GM12891 (cell line): ENCODE data around the gene LPIN2.

Experiments used
- DNase-seq: peaks from one replicate; pipeline ENCODE4 v3.0.0; 2011; ENCODE audit warnings: low spot score; ENCODE audit not compliant: insufficient read length
- FAIRE-seq: peaks from 2 replicates; lab custom pipeline; 2011; peaks lifted over from hg19 to GRCh38; lab: Jason Lieb, UNC
- PAX5 ChIP-seq: IDR thresholded peaks from 2 replicates; pipeline ENCODE4 v1.6.1; 2011; ENCODE audit warnings: low read length, moderate library complexity, mild to moderate bottlenecking; ENCODE audit not compliant: insufficient read depth, severe bottlenecking
- POLR2A ChIP-seq: IDR thresholded peaks from 2 replicates; pipeline ENCODE4 v1.6.1; 2011; ENCODE audit warnings: low read depth, low read length, control low read depth
- POLR2AphosphoS5 ChIP-seq: IDR thresholded peaks from 2 replicates; pipeline ENCODE4 v1.6.1; 2011; ENCODE audit warnings: low read depth, low read length, control low read depth
- POU2F2 ChIP-seq: IDR thresholded peaks from 2 replicates; pipeline ENCODE4 v1.6.1; 2011; ENCODE audit warnings: low read depth, mild to moderate bottlenecking, control low read depth, low read length, moderate library complexity
- SPI1 ChIP-seq: IDR thresholded peaks from 2 replicates; pipeline ENCODE4 v1.6.1; 2011; ENCODE audit warnings: low read depth, low read length, control low read depth
- TAF1 ChIP-seq: IDR thresholded peaks from 2 replicates; pipeline ENCODE4 v1.6.1; 2011; ENCODE audit warnings: low read depth, low read length, control low read depth

The LPIN2 gene

DNA sequence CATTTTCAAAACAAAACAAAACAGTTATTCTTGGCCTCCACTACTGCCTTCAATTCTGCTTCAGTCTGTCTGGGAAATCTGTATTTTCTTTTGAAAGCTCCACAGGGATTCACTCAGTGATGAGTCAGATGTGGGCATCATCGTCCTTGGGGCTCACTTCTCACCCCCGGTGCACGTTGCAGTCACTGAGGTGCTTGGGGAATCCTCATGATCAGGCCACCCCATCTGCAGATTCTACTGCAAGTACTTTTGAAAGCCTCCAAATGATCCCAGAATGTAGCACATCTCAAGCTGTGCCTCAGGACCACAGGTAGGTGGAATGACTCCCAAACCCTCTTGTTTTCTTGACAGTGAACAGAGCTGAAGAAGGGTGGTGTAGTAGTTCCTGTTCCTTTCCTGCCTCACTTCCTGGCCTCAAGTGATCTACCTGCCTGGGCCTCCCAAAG lies 34.3 kb downstream of the LPIN2 start:
- FAIRE-seq, result no peak

GRCh38 chr18:2978208-2978607 lies 34.7 kb downstream of the LPIN2 start:
- FAIRE-seq (no peak), DNase-seq (no peak)
- TF ChIP-seq SPI1, result no peak
- no peak for TF ChIP-seq TAF1
- TF ChIP-seq POLR2A, result no peak
- TF ChIP-seq POU2F2, result no peak
- TF ChIP-seq PAX5, result no peak
- TF ChIP-seq POLR2AphosphoS5, result no peak

More for the DNA sequence above, 34.3 kb downstream of the LPIN2 start:
- TF ChIP-seq POLR2AphosphoS5 (no peak), TAF1 (no peak), POU2F2 (no peak)
- DNase-seq, result no peak

- FAIRE-seq (no peak), DNase-seq (no peak)
- TF ChIP-seq PAX5 (no peak), POU2F2 (no peak), POLR2AphosphoS5 (no peak), TAF1 (no peak), SPI1 (no peak), POLR2A (no peak)
Observed at GRCh38 chr18:2976218-2977132, 36.5 kb downstream of the LPIN2 start.

DNA sequence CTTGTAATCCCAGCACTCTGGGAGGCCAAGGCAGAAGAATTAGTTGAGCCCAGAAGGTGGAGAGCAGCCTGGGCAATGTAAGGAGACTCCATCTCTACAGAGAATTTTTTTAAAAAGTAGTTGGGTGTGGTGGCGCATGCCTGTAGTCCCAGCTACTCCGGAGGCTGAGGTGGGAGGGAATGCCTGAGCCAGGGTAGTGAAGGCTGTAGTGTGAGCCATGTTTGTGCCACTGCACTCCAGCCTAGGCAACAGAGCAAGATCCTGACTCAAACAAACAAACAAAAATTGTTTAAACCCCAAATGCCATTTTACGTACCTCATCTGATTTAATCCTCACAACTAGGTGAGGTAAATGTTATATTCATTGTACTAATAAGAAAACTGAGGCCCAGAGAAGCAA lies 38.2 kb downstream of the LPIN2 start:
- DNase-seq (no peak), FAIRE-seq (no peak)
- TF ChIP-seq POU2F2 (no peak), POLR2AphosphoS5 (no peak), SPI1 (no peak), TAF1 (no peak), POLR2A (no peak), PAX5 (no peak)

GRCh38 chr18:2971741-2972552 lies 41.0 kb downstream of the LPIN2 start:
- DNase-seq, result no peak
- peak; percentile 69 for TF ChIP-seq SPI1
- peak; percentile 84 for TF ChIP-seq POLR2A
- peak; percentile 61; the same call in 1 of the 2 replicates for TF ChIP-seq POLR2AphosphoS5
- TF ChIP-seq PAX5, result peak; percentile 88
- peak; percentile 61; the same call in 1 of the 2 replicates for TF ChIP-seq POU2F2
- peak; percentile 98 for TF ChIP-seq TAF1
- FAIRE-seq, result peak; percentile 92

- DNase-seq (no peak), FAIRE-seq (peak; percentile 43)
- TF ChIP-seq SPI1 (peak; percentile 77), PAX5 (no peak), POU2F2 (no peak), POLR2AphosphoS5 (no peak), POLR2A (no peak), TAF1 (peak; percentile 46; the same call in 1 of the 2 replicates)
Observed at GRCh38 chr18:2970772-2971659, 41.9 kb downstream of the LPIN2 start.

- peak; percentile 45 for FAIRE-seq
- TF ChIP-seq POLR2AphosphoS5, result no peak
- no peak for TF ChIP-seq PAX5
- no peak for TF ChIP-seq POU2F2
- no peak for TF ChIP-seq SPI1
- DNase-seq, result no peak
Observed at GRCh38 chr18:2970344-2970743, 42.6 kb downstream of the LPIN2 start.

- DNase-seq, result no peak
- TF ChIP-seq SPI1, result no peak
- TF ChIP-seq POLR2A, result no peak
- no peak for FAIRE-seq
Observed at GRCh38 chr18:2969695-2970094, 43.2 kb downstream of the LPIN2 start.

DNA sequence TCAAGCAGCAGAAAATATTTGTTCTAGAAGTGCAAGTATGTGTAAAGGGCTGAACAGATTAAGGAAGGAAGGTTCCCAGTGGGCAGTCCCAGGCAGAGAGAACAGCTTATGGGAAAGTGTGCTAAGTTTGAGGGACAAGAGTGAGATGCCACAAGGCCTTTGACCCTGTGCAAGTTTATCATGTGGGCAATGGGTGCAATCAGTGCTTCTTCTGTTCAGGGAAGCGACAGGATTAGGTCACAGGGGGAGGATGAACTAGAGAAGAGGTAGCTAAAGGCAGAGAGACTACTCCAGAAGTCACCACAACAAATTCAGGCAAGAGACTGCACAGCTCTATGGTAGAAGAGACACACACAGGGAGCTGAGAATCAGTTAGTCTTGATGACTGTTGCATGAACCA lies 44.3 kb downstream of the LPIN2 start:
- FAIRE-seq (no peak), DNase-seq (no peak)
- TF ChIP-seq POU2F2 (no peak), SPI1 (no peak), POLR2A (no peak), POLR2AphosphoS5 (no peak), PAX5 (no peak), TAF1 (no peak)
